Measurements from ENCODE around the gene CCSER1.
"Not testable (repeated sequence)": the region's sequence is repeated elsewhere in the genome, so short reads cannot be mapped to it uniquely, and the experiment has no call there.

Gene CCSER1

GRCh38 chr4:90842960-90843359 lies 715.8 kb downstream of the CCSER1 start:
- Histone ChIP-seq H3K4me3 (ENCODE audit: low read length) (no peak overlapping the region), H3K4me1 (ENCODE audit: control insufficient read depth, low read depth, low read length) (no peaks in the 10 kb centered on the region), H3K9ac (ENCODE audit: low read length) (no peak overlapping the region), H3K27me3 (ENCODE audit: control insufficient read depth, insufficient read depth, low read length) (no peaks in the 10 kb centered on the region), H3K36me3 (ENCODE audit: control insufficient read depth, low read depth, low read length) (no peaks in the 10 kb centered on the region), H3K27ac (ENCODE audit: low read length) (no peak overlapping the region), H3K9me3 (ENCODE audit: control insufficient read depth, low read depth, low read length) (no peaks in the 10 kb centered on the region)

GRCh38 chr4:90844241-90844640 lies 717.0 kb downstream of the CCSER1 start:
- Histone ChIP-seq H3K9me3 (ENCODE audit: control insufficient read depth, low read depth, low read length) (no peaks in the 10 kb centered on the region), H3K36me3 (ENCODE audit: control insufficient read depth, low read depth, low read length) (no peaks in the 10 kb centered on the region), H3K27me3 (ENCODE audit: control insufficient read depth, insufficient read depth, low read length) (no peaks in the 10 kb centered on the region), H3K27ac (ENCODE audit: low read length) (no peak overlapping the region), H3K4me1 (ENCODE audit: control insufficient read depth, low read depth, low read length) (no peaks in the 10 kb centered on the region), H3K4me3 (ENCODE audit: low read length) (no peak overlapping the region), H3K9ac (ENCODE audit: low read length) (no peak overlapping the region)

- no peaks in the 10 kb centered on the region for H3K36me3 ChIP-seq (ENCODE audit: control insufficient read depth, low read depth, low read length)
- no peaks in the 10 kb centered on the region for H3K27me3 ChIP-seq (ENCODE audit: control insufficient read depth, insufficient read depth, low read length)
- H3K27ac ChIP-seq (ENCODE audit: low read length) = no peak overlapping the region
- H3K9ac ChIP-seq (ENCODE audit: low read length) = no peak overlapping the region
- H3K4me3 ChIP-seq (ENCODE audit: low read length) = no peak overlapping the region
- no peaks in the 10 kb centered on the region for H3K9me3 ChIP-seq (ENCODE audit: control insufficient read depth, low read depth, low read length)
- H3K4me1 ChIP-seq (ENCODE audit: control insufficient read depth, low read depth, low read length) = no peaks in the 10 kb centered on the region
Measured at GRCh38 chr4:90845777-90846176, 718.6 kb downstream of the CCSER1 start.

GRCh38 chr4:90852237-90852636 lies 725.0 kb downstream of the CCSER1 start:
- H3K9me3 ChIP-seq (ENCODE audit: control insufficient read depth, low read depth, low read length) = no peaks in the 10 kb centered on the region
- no peak overlapping the region for H3K4me3 ChIP-seq (ENCODE audit: low read length)
- no peaks in the 10 kb centered on the region for H3K27me3 ChIP-seq (ENCODE audit: control insufficient read depth, insufficient read depth, low read length)
- no peak overlapping the region for H3K9ac ChIP-seq (ENCODE audit: low read length)
- H3K4me1 ChIP-seq (ENCODE audit: control insufficient read depth, low read depth, low read length) = no peaks in the 10 kb centered on the region
- no peaks in the 10 kb centered on the region for H3K36me3 ChIP-seq (ENCODE audit: control insufficient read depth, low read depth, low read length)
- no peak overlapping the region for H3K27ac ChIP-seq (ENCODE audit: low read length)

GRCh38 chr4:90855111-90855510 lies 727.9 kb downstream of the CCSER1 start:
- Histone ChIP-seq H3K27ac (ENCODE audit: low read length) (no peak overlapping the region), H3K4me3 (ENCODE audit: low read length) (no peak overlapping the region), H3K36me3 (ENCODE audit: control insufficient read depth, low read depth, low read length) (no peaks in the 10 kb centered on the region), H3K27me3 (ENCODE audit: control insufficient read depth, insufficient read depth, low read length) (no peaks in the 10 kb centered on the region), H3K9ac (ENCODE audit: low read length) (no peak overlapping the region), H3K4me1 (ENCODE audit: control insufficient read depth, low read depth, low read length) (no peaks in the 10 kb centered on the region), H3K9me3 (ENCODE audit: control insufficient read depth, low read depth, low read length) (no peaks in the 10 kb centered on the region)

GRCh38 chr4:90857081-90857820 lies 730.1 kb downstream of the CCSER1 start:
- Histone ChIP-seq H3K27me3 (ENCODE audit: control insufficient read depth, insufficient read depth, low read length) (no peaks in the 10 kb centered on the region), H3K4me1 (ENCODE audit: control insufficient read depth, low read depth, low read length) (no peaks in the 10 kb centered on the region), H3K9ac (ENCODE audit: low read length) (no peak overlapping the region), H3K4me3 (ENCODE audit: low read length) (no peak overlapping the region), H3K27ac (ENCODE audit: low read length) (no peak overlapping the region), H3K9me3 (ENCODE audit: control insufficient read depth, low read depth, low read length) (no peaks in the 10 kb centered on the region), H3K36me3 (ENCODE audit: control insufficient read depth, low read depth, low read length) (no peaks in the 10 kb centered on the region)

- H3K9ac ChIP-seq (ENCODE audit: low read length) = no peak overlapping the region
- H3K27ac ChIP-seq (ENCODE audit: low read length) = no peak overlapping the region
- no peak overlapping the region for H3K4me3 ChIP-seq (ENCODE audit: low read length)
- H3K36me3 ChIP-seq (ENCODE audit: control insufficient read depth, low read depth, low read length) = no peaks in the 10 kb centered on the region
- no peaks in the 10 kb centered on the region for H3K9me3 ChIP-seq (ENCODE audit: control insufficient read depth, low read depth, low read length)
- no peaks in the 10 kb centered on the region for H3K27me3 ChIP-seq (ENCODE audit: control insufficient read depth, insufficient read depth, low read length)
- H3K4me1 ChIP-seq (ENCODE audit: control insufficient read depth, low read depth, low read length) = peaks cover 4% of the 10 kb centered on the region
Measured at GRCh38 chr4:90875791-90876190, 748.6 kb downstream of the CCSER1 start.

GRCh38 chr4:90876296-90876695 lies 749.1 kb downstream of the CCSER1 start:
- Histone ChIP-seq H3K4me3 (ENCODE audit: low read length) (no peak overlapping the region), H3K27me3 (ENCODE audit: control insufficient read depth, insufficient read depth, low read length) (no peaks in the 10 kb centered on the region), H3K9me3 (ENCODE audit: control insufficient read depth, low read depth, low read length) (no peaks in the 10 kb centered on the region), H3K27ac (ENCODE audit: low read length) (no peak overlapping the region), H3K36me3 (ENCODE audit: control insufficient read depth, low read depth, low read length) (no peaks in the 10 kb centered on the region), H3K9ac (ENCODE audit: low read length) (no peak overlapping the region), H3K4me1 (ENCODE audit: control insufficient read depth, low read depth, low read length) (peaks cover 4% of the 10 kb centered on the region)

- H3K4me3 ChIP-seq (ENCODE audit: low read length) = no peak overlapping the region
- H3K4me1 ChIP-seq (ENCODE audit: control insufficient read depth, low read depth, low read length) = peaks cover 8% of the 10 kb centered on the region
- H3K36me3 ChIP-seq (ENCODE audit: control insufficient read depth, low read depth, low read length) = no peaks in the 10 kb centered on the region
- no peak overlapping the region for H3K27ac ChIP-seq (ENCODE audit: low read length)
- H3K9me3 ChIP-seq (ENCODE audit: control insufficient read depth, low read depth, low read length) = no peaks in the 10 kb centered on the region
- no peaks in the 10 kb centered on the region for H3K27me3 ChIP-seq (ENCODE audit: control insufficient read depth, insufficient read depth, low read length)
- H3K9ac ChIP-seq (ENCODE audit: low read length) = no peak overlapping the region
Measured at GRCh38 chr4:90883519-90883918, 756.3 kb downstream of the CCSER1 start.

- no peaks in the 10 kb centered on the region for H3K27me3 ChIP-seq (ENCODE audit: control insufficient read depth, insufficient read depth, low read length)
- no peaks in the 10 kb centered on the region for H3K9me3 ChIP-seq (ENCODE audit: control insufficient read depth, low read depth, low read length)
Measured at GRCh38 chr4:90888571-90888970, 761.4 kb downstream of the CCSER1 start.

GRCh38 chr4:90889171-90889570 lies 762.0 kb downstream of the CCSER1 start:
- no peak overlapping the region for H3K4me3 ChIP-seq (ENCODE audit: low read length)
- no peaks in the 10 kb centered on the region for H3K36me3 ChIP-seq (ENCODE audit: control insufficient read depth, low read depth, low read length)
- no peaks in the 10 kb centered on the region for H3K27me3 ChIP-seq (ENCODE audit: control insufficient read depth, insufficient read depth, low read length)
- H3K9me3 ChIP-seq (ENCODE audit: control insufficient read depth, low read depth, low read length) = no peaks in the 10 kb centered on the region
- H3K9ac ChIP-seq (ENCODE audit: low read length) = no peak overlapping the region
- no peaks in the 10 kb centered on the region for H3K4me1 ChIP-seq (ENCODE audit: control insufficient read depth, low read depth, low read length)
- H3K27ac ChIP-seq (ENCODE audit: low read length) = no peak overlapping the region

More at GRCh38 chr4:90888571-90888970, 761.4 kb downstream of the CCSER1 start:
- Histone ChIP-seq H3K36me3 (ENCODE audit: control insufficient read depth, low read depth, low read length) (no peaks in the 10 kb centered on the region), H3K27ac (ENCODE audit: low read length) (no peak overlapping the region), H3K9ac (ENCODE audit: low read length) (no peak overlapping the region), H3K4me3 (ENCODE audit: low read length) (no peak overlapping the region), H3K4me1 (ENCODE audit: control insufficient read depth, low read depth, low read length) (peaks cover 1% of the 10 kb centered on the region)

GRCh38 chr4:90903413-90903812 lies 776.2 kb downstream of the CCSER1 start:
- not testable (repeated sequence) for H3K9ac ChIP-seq (ENCODE audit: low read length); H3K9me3 ChIP-seq (ENCODE audit: control insufficient read depth, low read depth, low read length); H3K4me3 ChIP-seq (ENCODE audit: low read length); H3K36me3 ChIP-seq (ENCODE audit: control insufficient read depth, low read depth, low read length); H3K27ac ChIP-seq (ENCODE audit: low read length); H3K27me3 ChIP-seq (ENCODE audit: control insufficient read depth, insufficient read depth, low read length)
- H3K4me1 ChIP-seq (ENCODE audit: control insufficient read depth, low read depth, low read length) = peaks cover 13% of the 10 kb centered on the region
